GM21390 (cell line): Measurements from ENCODE around the gene CD320.
"Not testable (repeated sequence)": the region's sequence is repeated elsewhere in the genome, so short reads cannot be mapped to it uniquely, and the experiment has no call there.

Experiments
- ATAC-seq: cut with Tn5 transposase; IDR thresholded peaks from one replicate; pipeline ENCODE4 v1.9.1; 2021; ENCODE audit not compliant: unreplicated experiment

Gene CD320

DNA sequence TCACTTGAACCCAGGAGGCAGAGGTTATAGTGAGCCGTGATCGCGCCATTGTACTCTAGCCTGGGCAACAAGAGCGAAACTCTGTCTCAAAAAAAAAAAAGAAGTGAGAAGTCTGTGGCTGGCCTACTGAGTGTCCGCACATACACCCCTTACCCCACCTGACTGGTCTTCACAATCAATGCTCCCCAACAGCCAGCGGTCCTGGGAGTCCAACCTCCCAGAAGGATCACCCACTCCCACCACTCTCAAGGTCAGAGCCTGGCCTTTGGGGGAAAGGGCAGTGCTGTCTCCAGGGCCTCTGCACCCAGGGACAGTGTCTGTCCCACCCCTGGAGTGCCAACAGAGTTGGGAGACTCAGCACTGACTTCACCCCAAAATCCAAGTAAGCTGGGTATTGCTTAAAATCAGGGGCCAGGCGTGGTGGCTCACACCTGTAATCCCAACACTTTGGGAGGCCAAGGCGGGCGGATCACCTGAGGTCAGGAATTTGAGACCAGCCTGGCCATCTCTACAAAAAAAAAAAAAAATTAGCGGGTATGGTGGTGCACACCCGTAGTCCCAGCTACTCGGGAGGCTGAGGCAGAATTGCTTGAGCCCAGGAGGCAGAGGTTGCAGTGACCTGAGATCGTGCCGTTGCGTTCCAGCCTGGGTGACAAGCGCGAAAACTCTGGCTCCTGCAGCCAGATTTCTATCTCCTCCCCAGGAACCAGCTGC is 2.3 kb upstream of the CD320 start:
- no peak for ATAC-seq

DNA sequence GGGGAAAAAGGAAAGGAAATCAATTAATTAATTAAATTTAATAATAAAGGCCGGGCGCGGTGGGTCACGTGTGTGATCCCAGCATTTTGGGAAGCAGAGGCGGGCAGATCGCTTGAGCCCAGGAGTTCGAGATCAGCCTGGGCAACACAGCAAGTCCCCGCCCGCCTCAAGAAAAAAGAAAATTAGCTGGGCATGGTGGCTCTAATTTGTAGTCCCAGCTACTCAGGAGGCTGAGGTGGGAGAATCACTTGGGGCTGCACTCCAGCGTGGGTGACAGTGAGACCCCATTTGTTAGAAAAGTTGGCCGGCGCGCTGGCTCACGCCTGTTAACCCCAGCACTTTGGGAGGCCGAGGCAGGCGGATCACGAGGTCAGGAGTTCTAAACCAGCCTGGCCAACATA is 733 bp upstream of the CD320 start:
- ATAC-seq, result no peak

DNA sequence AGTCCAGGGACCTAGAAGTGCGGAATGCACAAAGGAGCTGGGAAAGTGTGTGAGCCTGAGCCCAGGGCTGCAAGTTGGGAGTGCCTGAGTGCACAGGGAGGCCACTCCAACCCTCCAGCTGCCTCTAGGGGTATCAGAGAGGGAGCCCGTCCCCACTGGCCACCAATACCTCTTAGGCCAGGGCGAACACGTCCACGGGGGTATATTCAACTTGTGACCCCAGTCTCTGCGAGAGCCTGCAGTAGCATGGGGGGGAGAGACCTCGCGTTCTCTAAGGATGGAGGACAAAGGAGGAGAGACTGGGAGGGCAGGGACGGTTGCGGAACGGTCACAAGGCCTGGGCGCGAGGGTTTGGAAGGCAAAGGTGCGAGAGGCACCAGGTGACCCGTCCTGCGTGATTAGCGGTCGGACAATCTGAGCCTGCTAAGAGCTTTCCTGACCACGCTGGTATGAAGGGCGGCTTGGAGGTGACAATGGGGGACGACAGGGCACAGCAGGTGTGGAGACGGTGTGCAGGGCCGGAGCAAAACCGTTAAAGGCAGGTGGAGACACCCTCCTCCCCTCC is 676 bp downstream of the CD320 start:
- ATAC-seq, result peak; percentile 19

DNA sequence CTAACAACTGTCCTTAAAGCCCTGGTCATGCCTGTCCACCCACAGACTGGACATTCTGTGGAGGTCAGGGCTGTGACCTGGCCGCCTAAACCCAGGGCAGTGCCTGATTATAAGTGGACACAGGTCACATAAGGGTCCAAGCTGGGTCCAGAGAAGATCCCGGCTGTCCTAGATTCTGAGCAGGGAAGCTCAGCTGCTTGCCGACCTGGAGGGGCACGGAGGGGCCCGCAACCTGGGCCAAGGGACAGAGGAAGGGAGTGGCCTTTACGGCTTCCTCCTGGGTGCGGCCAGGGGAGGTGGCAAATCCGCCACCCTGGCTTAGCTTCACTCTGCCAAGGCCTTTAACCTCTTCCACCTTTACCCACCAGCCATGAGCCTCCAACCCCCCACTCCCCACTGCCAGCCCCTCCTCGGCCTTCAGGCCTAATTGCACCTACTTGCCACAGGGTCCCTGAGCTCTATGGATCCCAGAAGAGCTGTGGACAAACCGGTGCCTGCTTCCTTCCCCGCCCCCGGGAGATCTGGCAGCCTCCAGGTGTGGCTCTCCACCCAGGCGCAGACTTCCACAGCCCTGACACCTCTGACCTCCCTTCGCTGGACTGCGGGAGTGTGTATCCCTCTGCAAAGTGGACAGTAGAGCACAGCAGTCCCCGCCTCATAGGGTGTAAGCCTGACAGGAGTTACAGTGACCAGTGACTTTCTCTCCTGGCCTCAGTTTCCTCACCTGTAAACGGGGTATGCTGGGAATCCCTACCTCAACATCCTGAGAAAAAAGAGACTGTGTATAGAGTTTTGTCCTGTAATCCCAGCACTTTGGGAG is 1.7 kb downstream of the CD320 start:
- no peak for ATAC-seq

DNA sequence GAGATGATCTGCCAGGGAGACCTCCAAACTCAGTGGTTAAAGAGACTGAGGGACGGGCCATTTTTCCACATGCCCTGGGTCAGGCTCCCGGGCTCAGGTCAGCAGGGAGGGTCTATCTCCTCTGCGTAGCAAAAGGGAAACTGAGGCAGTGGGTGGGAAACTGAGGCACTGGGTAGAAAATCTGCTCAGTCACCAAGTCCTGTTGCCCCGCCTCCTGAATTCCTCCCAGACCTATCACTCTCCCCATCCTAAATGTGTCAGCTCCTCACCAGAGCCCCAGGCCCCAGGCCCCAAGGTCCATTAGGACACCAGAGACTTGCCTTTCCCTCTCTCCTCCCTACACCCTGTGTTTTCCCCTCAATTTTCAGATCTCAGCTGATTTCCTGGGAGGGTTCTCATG is 2.4 kb downstream of the CD320 start:
- ATAC-seq, result no peak

DNA sequence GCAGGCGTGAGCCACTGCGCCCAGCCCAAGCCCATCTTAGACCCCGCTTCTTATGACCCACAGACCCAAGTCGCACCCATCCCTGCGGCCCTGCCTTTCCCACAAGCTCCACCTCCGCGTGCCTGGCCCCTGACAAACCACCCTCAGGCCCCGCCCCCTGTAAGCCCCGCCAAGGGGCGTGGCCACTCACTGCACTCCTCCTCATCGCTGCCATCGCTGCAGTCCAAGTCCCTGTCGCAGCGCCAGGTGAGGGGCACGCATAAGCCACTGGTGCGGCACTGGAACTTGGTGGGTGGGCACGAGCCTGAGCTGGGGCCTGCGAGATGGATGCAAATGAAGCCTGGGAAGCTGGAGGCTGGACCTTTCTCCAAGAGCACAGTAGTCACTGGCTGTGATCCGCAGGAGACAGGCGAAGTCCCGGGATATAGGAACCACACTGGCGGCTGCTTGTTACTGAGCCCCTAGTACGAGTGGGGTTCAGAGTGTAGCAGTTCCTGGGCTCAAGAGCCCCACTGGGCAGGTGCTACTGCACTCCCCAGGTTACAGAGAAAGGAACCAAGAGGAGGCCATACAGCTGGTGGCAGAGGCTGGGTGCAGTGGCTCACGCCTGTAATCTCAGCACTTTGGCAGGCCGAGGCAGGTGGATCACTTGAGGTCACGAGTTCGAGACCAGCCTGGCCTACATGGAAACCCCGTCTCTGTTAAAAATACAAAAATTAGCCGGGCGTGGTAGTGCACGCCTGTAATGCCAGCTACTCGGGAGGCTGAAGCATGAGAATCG is 3.1 kb downstream of the CD320 start:
- ATAC-seq, result no peak

DNA sequence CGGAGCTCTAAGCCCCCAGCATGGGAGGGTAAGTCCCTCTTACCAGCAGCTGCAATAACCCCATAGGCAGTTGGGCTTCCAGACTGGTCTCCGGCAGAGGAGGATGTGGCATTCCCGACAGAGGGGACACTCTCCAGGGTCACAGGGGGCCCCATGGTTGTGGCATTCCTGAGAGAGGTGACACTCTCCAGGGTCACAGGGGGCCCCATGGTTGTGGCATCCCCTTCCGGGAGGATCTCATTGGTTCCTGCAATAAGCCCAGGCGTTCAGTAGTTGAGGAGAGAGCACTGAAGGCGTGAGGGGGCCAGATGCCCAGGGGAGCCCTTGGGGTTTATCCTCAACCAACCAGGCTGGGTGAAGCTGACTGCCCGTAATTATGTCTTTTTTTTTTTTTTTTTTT is 5.4 kb downstream of the CD320 start:
- ATAC-seq, result no peak

DNA sequence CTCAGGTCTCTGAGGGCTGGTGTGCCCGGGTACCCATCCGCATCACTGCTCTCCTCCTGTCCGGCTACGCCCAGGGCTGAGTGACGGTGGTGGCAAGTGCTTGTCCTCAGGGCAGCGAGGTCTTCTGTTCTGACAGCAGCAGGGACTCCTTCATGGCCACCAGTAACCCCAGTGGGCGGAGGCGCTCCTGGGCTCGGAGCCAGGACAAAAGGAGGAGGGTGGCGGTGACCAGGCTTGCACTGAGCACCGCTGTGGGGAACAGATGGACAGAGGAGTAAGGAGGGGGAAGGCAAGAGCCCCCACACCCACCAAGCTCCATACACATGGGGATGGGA is 5.8 kb downstream of the CD320 start:
- no peak for ATAC-seq

DNA sequence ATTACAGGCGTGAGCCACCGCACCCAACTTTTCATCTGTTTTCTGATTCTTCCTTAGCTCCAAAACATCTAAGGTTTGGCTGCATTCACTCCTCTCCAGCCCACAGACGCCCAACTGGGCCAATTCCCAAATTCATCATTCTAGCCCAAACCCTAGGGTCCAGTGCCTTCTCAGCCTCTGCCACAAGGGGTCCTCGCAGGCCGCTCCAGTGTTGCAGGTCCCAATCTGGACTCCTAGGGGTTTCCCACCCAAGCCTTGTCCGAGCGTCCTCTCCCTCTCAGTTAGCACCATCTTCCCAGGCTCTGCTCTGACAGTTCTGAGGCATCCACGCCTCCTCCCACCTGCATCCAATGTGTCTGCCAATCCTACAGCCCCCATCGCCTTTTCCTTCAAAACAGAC is 16.8 kb downstream of the CD320 start:
- ATAC-seq, result not testable (repeated sequence)

DNA sequence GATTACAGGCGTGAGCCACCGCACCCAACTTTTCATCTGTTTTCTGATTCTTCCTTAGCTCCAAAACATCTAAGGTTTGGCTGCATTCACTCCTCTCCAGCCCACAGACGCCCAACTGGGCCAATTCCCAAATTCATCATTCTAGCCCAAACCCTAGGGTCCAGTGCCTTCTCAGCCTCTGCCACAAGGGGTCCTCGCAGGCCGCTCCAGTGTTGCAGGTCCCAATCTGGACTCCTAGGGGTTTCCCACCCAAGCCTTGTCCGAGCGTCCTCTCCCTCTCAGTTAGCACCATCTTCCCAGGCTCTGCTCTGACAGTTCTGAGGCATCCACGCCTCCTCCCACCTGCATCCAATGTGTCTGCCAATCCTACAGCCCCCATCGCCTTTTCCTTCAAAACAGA is 31.6 kb downstream of the CD320 start:
- not testable (repeated sequence) for ATAC-seq

DNA sequence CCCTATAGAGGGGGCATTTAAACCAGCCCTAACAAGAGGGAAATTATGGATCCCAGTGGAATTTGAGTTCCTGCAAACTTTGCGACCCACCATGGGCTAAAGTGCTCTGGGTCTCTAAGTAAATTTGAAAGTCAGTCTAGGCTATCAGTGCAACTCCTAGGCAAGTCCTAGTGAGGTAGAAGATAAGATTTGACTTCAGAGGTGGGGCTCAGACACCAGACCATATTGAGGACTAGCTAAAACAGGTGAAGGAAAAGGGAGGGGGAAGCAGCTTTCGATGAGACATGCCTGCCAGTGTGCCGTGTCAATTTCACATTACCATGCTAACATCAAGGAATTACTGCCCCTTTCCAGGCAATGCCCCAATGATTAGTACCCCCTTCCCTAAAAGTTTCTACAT is 38.4 kb downstream of the CD320 start:
- ATAC-seq, result no peak

DNA sequence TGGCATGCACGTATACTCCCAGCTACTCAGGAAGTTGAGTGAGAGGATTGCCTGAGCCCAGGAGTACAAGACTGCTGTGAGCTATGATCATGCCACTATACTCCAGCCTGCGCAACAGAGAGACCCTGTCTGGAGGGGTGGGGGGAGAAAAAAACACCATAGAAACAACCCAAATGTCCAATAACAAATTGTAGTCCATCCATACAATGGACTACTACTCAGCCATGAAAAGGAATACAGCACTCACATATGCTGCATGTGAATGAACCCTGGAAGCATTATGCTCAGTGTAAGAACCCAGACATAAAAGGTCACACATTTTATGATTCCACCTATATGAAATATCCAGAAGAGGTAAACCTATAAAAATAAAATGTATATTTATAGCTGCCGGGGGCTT is 42.3 kb downstream of the CD320 start:
- ATAC-seq, result no peak

DNA sequence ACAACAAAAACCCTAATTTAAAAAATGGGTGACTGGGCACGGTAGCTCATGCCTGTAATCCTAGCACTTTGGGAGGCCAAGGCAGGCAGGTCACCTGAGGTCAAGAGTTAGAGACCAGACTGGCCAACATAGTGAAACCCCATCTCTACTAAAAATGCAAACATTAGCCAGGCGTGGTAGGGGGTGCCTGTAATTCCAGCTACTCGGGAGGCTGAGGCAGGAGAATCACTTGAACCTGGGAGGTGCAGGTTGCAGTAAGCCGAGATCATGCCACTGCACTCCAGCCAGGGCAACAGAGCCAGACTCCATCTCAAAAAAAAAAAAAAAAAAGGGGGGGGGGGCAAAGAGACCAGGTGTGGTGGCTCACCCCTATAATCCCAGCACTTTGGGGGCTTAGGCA is 43.9 kb downstream of the CD320 start:
- not testable (repeated sequence) for ATAC-seq

DNA sequence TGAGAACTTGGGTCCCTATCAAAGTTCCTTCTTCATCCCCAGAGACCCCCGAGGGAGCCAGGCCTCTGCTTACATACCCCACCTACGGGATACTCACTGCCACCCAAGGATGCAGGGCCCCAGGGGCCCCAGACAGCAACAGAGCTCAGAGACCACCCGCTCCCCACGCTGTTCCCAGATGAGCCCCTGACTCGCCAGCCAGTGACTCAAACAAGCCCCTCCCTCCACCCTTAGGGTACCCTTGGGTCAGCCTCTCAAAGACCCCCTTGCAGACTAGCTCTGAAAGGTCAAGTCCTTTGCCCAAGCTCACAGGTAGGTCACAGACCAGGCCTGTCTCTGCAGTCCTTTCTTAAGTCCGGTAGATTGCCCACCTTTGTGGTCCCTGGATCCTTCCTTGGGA is 45.7 kb downstream of the CD320 start:
- ATAC-seq, result no peak

DNA sequence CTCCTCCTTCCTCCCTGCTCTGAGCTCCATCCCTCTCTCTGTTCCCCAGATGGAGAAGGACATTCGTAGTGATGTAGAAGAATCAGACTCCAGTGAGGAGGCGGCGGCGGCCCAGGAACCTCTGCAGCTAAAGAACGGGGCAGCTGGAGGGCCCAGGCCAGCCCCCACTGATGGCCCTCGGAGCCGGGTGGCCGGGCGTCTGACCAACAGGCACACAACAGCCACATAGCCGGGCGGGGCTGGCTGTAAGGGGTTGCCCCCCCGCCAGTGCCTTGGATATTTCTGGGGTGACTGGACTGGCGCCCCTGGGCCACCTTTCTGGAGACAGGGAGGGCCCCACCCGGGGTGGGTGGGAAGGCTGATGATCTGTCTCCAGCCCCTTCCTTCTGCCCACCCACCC is 46.3 kb downstream of the CD320 start:
- no peak for ATAC-seq

DNA sequence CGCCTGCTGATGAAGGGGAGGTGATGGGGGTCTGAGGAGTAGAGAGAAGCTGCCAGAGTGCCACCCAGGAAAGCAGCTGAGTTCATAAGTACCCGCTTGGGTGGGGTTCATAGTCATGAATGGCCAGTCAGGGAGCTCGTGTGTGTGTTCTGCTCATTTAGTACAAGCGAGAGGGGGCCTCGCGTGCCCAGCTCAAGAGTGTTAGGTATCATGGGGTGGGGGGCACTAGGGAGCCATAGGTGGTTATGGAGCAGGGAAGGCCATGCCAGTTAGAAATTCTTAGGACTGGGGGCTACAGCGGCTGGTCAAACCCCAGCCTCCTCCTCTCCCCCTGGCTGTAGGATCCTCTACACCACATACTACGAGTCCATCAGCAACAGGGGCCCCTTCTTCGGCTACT is 46.8 kb downstream of the CD320 start:
- ATAC-seq, result no peak

DNA sequence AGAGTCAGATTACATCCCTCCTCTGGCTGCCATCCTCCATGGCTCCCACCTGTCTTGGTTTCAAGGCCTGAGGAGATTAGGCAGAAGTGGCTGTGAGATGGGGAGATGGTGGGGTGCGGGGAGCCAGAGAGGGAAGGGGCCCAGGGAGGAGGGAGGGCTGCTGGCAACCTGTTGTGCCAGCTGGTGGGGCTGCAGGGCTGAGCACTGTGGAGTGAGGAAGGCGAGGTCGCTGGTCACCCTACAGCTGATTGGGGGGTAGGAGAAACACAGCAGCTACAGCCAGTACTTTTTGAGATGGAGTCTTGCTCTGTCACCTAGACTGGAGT is 48.3 kb downstream of the CD320 start:
- ATAC-seq, result no peak

DNA sequence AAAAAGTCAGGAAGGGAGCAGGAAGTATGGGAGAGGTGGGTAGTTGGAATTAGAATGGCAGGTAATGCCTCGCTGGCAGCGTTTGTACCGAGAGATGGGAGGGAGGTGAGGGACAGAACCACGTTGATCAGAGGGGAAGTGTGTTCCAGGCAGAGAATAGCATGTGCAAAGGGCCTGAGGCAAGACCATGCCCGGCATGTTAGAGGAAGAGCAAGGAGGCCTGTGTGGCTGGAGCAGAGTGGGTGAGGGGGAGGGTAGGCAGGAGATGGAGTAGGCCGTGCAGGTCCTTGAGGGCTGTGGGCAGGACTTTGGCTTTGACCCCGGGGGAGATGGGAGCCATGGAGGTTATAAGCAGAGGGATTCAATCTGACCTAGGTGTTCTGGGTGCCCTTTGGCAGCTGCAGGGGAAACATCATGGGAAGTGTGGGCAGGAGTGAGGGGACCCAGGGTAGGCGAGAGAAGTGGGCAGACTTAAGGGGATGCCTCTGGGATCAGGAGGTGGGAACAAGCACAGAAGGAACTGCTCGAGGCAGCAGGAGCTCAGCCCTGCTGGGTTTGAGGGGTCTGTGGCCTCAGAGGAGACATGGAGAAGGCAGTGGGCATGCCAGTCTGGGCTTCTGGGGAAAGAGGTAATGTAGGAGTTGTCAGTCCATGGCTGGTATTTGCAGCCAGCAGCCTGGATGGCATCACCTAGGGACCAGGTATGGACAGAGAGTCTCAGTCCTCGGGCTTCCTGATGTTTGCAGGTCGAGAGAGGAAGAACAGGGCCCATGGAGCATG is 48.8 kb downstream of the CD320 start:
- ATAC-seq, result no peak

DNA sequence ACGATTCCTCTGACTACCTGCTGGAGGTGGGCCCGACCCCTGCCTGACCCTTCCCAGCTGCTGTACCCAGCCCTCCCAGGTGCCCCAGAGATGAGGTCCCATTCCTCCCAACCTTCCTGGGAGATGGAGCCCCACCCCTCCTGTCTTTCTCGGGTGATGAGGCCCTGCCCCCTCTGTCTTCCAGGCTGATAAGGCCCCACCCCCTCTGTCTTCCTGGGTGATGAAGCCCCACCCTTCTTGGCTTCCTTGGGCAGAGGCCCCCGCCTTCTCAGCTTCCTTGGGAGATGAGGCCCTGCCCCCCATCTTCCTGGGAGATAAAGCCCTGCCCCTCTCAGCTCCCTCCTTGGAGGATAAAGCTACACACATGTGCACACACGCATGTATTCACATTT is 51.1 kb downstream of the CD320 start:
- ATAC-seq, result no peak

DNA sequence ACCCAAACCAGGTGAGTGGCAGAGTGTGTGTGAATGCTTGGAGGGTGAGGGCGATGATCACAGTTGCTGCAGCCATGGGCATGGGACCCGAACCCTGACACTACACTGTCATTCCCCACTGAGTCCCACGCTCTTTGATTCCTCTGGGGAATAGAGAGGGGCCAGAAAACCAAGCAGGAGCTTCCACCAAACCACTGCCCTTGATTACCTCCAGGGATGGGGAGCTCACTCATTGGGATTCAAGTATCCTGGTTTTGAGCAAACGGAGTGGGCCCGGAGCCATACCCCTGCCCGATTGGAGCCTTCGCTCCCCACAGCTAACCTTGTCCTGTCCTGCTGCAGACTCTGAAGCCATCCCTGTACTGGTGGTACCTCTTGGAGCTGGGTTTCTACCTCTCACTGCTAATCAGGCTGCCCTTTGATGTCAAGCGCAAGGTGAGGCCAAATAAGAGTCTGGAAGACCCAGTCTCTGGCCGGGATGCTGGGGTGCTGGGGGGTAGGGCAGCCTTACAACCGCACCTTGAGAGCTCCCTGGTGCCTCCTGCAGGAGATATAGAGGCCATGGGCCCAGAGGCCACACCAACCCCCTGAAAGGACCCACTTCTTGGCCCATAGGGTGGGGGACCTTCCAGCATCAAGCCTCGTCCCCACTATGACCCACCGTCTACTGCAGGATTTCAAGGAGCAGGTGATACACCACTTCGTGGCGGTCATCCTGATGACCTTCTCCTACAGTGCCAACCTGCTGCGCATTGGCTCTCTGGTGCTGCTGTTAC is 51.7 kb downstream of the CD320 start:
- ATAC-seq, result no peak
